ENCODE measurements around the gene USP31.

USP31 gene

DNA sequence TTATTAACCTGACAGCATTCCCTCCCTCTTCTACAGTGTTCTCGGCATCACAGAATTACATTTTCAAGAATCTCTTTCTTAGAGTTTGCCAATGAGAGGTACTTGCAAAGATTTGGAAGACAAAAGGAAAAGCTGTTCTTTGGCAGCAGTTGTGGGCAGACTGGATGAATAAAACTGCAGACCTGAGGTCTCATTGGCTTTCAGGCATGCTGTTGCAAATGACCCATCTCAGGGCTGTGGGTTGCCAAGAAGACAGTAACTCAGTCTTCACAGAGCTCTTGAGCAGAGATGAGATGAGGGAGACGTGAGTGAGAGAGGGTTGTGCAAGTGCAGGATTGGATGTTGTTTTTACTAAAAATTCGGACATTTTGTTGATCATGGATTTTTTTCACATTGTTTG is 11.3 kb upstream of the USP31 start:
- TF ChIP-seq, protein P1, sequence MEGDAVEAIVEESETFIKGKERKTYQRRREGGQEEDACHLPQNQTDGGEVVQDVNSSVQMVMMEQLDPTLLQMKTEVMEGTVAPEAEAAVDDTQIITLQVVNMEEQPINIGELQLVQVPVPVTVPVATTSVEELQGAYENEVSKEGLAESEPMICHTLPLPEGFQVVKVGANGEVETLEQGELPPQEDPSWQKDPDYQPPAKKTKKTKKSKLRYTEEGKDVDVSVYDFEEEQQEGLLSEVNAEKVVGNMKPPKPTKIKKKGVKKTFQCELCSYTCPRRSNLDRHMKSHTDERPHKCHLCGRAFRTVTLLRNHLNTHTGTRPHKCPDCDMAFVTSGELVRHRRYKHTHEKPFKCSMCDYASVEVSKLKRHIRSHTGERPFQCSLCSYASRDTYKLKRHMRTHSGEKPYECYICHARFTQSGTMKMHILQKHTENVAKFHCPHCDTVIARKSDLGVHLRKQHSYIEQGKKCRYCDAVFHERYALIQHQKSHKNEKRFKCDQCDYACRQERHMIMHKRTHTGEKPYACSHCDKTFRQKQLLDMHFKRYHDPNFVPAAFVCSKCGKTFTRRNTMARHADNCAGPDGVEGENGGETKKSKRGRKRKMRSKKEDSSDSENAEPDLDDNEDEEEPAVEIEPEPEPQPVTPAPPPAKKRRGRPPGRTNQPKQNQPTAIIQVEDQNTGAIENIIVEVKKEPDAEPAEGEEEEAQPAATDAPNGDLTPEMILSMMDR (IDR thresholded peaks at IDR 0.05; ENCODE audit: control insufficient read depth, extremely low read depth, insufficient read depth), result no peak
- no peak overlapping the region for H3K4me3 ChIP-seq (ENCODE audit: low read depth, low read length)
- no peak for DNase-seq (ENCODE audit: low read depth)

DNA sequence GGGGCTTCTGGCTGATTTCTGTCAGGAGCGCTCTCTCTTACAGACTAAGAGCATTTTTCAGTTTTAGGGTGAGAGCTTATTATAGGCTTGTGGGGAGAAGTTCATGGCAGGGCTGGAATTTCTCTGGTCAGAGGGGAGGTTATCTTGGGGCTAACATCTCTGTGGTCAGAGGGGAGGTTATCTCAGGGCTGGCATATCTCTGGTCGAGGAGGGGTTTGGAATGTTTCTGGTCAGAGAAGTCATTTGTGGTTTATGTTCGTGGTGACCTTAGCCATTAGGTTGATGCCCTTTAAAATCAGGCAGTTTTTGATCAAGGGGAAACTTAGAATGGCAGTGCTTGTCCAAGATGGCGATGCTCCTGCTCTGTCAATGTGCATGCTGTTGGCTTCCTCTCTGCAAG is 10.8 kb upstream of the USP31 start:
- TF ChIP-seq, protein P1 (IDR thresholded peaks at IDR 0.05; ENCODE audit: control insufficient read depth, extremely low read depth, insufficient read depth), result no peak
- DNase-seq (ENCODE audit: low read depth), result no peak

DNA sequence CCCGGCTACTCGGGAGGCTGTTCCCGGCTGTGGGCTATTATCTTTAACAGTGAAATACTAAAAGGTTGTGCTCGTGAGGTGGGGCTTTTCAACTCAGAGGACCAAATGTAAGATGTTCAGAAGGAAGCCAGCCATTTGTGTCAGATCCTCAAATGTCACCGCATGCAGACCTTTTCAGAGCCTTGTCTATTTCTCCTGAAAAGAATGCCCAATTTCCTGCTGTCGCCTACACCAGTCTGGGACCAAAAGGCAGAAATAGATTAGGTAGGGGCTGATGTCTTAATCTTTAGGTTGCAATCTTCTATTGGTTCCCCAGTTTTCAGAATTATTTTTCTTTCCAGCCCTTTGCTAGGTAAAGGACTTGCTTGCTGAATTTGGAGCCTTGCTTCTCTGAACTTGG is 8.9 kb upstream of the USP31 start:
- H3K4me3 ChIP-seq (ENCODE audit: low read depth, low read length), result no peak overlapping the region
- TF ChIP-seq, protein P1 (IDR thresholded peaks at IDR 0.05; ENCODE audit: control insufficient read depth, extremely low read depth, insufficient read depth), result no peak
- no peak for DNase-seq (ENCODE audit: low read depth)

More for the DNA sequence above, 10.8 kb upstream of the USP31 start:
- no peak overlapping the region for H3K4me3 ChIP-seq (ENCODE audit: low read depth, low read length)

DNA sequence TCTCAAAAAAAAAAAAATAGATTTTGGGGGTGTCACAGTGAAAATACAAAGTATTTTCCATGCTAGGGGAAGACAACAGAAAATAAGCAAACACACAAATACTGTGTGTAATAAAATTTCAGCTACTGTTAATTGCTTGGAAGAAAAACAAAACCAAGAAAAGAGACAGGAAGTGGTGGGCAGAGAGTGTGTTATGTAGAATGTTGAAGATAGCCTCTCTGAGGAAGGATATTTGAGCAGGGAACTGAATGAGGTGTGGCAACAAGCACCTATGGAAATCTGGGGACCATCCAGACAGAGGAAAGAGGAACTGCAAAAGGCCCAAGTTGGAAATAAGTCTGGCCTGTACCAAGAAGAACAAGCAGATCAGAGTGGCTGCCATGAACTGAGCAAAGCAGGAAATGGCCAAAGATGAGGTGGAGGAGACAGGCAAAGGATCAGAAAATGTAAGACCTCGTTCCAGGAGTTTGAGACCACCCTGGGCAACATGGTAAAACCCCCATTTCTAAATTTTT is 7.8 kb upstream of the USP31 start:
- TF ChIP-seq, protein P1 (IDR thresholded peaks at IDR 0.05; ENCODE audit: control insufficient read depth, extremely low read depth, insufficient read depth), result no peak
- no peak for DNase-seq (ENCODE audit: low read depth)
- H3K4me3 ChIP-seq (ENCODE audit: low read depth, low read length), result no peak overlapping the region

DNA sequence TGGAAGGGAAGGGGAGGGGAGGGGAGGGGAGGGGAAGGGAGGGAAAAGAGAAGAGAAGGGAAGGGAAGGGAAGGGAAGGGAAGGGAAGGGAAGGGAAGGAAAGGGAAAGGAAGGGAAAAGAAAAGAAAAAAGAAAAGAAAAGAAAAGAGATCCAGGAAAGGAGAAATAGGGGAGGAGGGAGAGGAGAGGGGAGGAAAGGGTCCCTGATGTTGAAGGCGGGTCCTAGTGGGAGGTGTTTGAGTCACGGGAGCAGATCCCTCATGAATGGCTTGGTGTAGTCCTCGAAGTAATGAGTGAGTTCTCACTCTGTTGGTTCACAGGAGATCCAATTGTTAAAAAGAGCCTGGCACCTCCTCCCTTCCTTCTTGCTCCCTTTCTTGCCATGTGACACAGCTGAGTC is 6.9 kb upstream of the USP31 start:
- H3K4me3 ChIP-seq (ENCODE audit: low read depth, low read length), result no peak overlapping the region
- DNase-seq (ENCODE audit: low read depth), result no peak
- TF ChIP-seq, protein P1 (IDR thresholded peaks at IDR 0.05; ENCODE audit: control insufficient read depth, extremely low read depth, insufficient read depth), result no peak

DNA sequence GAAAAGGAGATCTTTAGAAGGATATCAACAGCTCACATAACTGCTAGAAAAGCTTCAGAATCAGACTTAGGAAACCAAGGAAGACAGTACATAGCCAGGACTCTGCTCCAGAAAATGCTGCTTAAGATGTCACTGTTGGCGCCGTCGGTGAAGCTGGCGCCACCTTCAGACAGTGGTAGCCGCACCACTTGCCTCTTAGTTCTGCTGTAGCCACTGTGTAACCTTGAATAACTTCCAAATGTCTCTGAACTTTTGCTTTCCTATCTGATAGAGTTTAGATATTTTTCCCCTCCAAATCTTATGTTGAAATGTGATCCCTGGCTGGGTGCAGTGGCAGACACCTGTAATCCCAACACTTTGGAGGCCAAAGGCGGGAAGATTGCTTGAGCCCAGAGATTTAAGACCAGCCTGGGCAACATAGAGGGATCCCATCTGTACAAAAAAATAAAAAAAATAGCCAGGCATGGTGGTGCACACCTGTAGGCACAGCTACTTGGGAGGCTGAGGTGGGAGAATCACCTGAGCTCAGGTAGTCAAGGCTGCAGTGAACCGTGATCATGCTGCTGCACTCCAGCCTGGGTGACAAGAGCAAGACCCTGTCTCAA is 6.3 kb upstream of the USP31 start:
- no peak overlapping the region for H3K4me3 ChIP-seq (ENCODE audit: low read depth, low read length)
- DNase-seq (ENCODE audit: low read depth), result no peak
- TF ChIP-seq, protein P1 (IDR thresholded peaks at IDR 0.05; ENCODE audit: control insufficient read depth, extremely low read depth, insufficient read depth), result no peak
